ENCODE results near the gene SH3GLB1. TPM values are rescaled to one million over a fixed set of nuclear protein-coding genes. Genes with fewer than 3 reads are reported as not detected.

Gene SH3GLB1
- total and polyA plus RNA-seq, 9 of the 15 experiments (the other 6 are each of a cell fraction or from before 2014, with no cell fraction given), result 8.6 to 34.2 (median 24.2) TPM

DNA sequence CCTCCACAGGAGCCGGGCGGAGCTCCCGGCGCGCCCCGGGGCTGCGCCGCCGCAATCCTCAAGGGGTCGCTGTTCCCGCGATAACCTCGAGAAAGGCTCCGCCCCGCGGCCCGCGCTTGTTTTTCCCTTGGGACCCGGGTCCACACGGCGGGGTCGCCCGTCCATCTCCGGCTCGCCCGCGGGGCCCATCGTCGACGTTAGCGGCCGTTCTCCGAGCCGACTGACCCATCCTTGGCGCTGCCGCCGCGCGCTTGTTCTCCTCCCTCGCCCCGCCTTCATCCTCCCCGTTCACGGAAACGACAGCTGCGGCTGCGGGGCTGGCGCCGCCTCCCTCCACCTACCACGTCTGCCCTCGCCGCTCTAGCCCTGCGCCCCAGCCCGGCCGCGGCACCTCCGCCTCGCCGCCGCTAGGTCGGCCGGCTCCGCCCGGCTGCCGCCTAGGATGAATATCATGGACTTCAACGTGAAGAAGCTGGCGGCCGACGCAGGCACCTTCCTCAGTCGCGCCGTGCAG is at the start of gene SH3GLB1 (continued):
- TF ChIP-seq NFIX (CRISPR knock-in tag; IDR thresholded peaks at IDR 0.05; ENCODE audit: low read depth) (no peak), KLF1 (tag; IDR thresholded peaks at IDR 0.05) (no peak; the same call in 1 of the 2 replicates), ZBTB17 (CRISPR knock-in tag; IDR thresholded peaks at IDR 0.05) (peak; percentile 36; the same call in 1 of the 2 replicates), HCFC1 (IDR thresholded peaks at IDR 0.05; ENCODE audit: low read depth, low read length) (no peak), ZNF121 (CRISPR knock-in tag; conservative IDR thresholded peaks at IDR 0.05) (no peak), MTA1 (IDR thresholded peaks at IDR 0.05; ENCODE audit: borderline replicate concordance) (no peak), CHD2 (IDR thresholded peaks at IDR 0.05; ENCODE audit: low read depth, low read length) (peak; percentile 78), TAF9B (IDR thresholded peaks at IDR 0.05; ENCODE audit: partially characterized antibody) (peak; percentile 57), RFX5 (IDR thresholded peaks at IDR 0.05; ENCODE audit: low read depth, low read length) (no peak), CREBBP (IDR thresholded peaks at IDR 0.05; ENCODE audit: low read depth, low read length) (no peak), ZNF445 (CRISPR knock-in tag; IDR thresholded peaks at IDR 0.05; ENCODE audit: low read depth) (no peak), SRSF7 (optimal IDR thresholded peaks at IDR 0.05; ENCODE audit: low read depth, low read length) (no peak), SMARCE1 (IDR thresholded peaks at IDR 0.05) (no peak), BRD9 (IDR thresholded peaks at IDR 0.05; ENCODE audit: low read depth, partially characterized antibody) (peak; percentile 70), POLR2H (tag; IDR thresholded peaks at IDR 0.05; ENCODE audit: low read depth) (peak; percentile 69; the same call in 1 of the 2 replicates), DACH1 (IDR thresholded peaks at IDR 0.05; ENCODE audit: partially characterized antibody) (no peak), NFYB (IDR thresholded peaks at IDR 0.05; ENCODE audit: extremely low read depth, insufficient read length) (no peak), SRSF3 (IDR thresholded peaks at IDR 0.05; ENCODE audit: insufficient read depth, low read length) (no peak)
- TF ChIP-seq, protein P1, sequence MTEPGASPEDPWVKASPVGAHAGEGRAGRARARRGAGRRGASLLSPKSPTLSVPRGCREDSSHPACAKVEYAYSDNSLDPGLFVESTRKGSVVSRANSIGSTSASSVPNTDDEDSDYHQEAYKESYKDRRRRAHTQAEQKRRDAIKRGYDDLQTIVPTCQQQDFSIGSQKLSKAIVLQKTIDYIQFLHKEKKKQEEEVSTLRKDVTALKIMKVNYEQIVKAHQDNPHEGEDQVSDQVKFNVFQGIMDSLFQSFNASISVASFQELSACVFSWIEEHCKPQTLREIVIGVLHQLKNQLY (CRISPR knock-in tag; conservative IDR thresholded peaks at IDR 0.05), result no peak
- TF ChIP-seq, protein P2, sequence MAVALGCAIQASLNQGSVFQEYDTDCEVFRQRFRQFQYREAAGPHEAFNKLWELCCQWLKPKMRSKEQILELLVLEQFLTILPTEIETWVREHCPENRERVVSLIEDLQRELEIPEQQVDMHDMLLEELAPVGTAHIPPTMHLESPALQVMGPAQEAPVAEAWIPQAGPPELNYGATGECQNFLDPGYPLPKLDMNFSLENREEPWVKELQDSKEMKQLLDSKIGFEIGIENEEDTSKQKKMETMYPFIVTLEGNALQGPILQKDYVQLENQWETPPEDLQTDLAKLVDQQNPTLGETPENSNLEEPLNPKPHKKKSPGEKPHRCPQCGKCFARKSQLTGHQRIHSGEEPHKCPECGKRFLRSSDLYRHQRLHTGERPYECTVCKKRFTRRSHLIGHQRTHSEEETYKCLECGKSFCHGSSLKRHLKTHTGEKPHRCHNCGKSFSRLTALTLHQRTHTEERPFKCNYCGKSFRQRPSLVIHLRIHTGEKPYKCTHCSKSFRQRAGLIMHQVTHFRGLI (CRISPR knock-in tag; IDR thresholded peaks at IDR 0.05), result no peak
- TF ChIP-seq, protein P3, sequence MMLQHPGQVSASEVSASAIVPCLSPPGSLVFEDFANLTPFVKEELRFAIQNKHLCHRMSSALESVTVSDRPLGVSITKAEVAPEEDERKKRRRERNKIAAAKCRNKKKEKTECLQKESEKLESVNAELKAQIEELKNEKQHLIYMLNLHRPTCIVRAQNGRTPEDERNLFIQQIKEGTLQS (IDR thresholded peaks at IDR 0.05), result no peak
- TF ChIP-seq, protein P3 (CRISPR knock-in tag; conservative IDR thresholded peaks at IDR 0.05), result no peak
- TF ChIP-seq, protein P4, sequence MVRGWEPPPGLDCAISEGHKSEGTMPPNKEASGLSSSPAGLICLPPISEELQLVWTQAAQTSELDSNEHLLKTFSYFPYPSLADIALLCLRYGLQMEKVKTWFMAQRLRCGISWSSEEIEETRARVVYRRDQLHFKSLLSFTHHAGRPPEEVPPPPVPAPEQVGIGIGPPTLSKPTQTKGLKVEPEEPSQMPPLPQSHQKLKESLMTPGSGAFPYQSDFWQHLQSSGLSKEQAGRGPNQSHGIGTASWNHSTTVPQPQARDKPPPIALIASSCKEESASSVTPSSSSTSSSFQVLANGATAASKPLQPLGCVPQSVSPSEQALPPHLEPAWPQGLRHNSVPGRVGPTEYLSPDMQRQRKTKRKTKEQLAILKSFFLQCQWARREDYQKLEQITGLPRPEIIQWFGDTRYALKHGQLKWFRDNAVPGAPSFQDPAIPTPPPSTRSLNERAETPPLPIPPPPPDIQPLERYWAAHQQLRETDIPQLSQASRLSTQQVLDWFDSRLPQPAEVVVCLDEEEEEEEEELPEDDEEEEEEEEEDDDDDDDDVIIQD (CRISPR knock-in tag; IDR thresholded peaks at IDR 0.05), result no peak
- TF ChIP-seq, protein P5, sequence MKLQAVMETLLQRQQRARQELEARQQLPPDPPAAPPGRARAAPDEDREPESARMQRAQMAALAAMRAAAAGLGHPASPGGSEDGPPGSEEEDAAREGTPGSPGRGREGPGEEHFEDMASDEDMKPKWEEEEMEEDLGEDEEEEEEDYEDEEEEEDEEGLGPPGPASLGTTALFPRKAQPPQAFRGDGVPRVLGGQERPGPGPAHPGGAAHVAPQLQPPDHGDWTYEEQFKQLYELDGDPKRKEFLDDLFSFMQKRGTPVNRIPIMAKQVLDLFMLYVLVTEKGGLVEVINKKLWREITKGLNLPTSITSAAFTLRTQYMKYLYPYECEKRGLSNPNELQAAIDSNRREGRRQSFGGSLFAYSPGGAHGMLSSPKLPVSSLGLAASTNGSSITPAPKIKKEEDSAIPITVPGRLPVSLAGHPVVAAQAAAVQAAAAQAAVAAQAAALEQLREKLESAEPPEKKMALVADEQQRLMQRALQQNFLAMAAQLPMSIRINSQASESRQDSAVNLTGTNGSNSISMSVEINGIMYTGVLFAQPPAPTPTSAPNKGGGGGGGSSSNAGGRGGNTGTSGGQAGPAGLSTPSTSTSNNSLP (IDR thresholded peaks at IDR 0.05; ENCODE audit: borderline replicate concordance, low read depth, low read length), result no peak

Measured in K562 (cell line).